BJ (cell line): ENCODE results near the gene RNF220. TPM values are rescaled to one million over a fixed set of nuclear protein-coding genes. Genes with fewer than 3 reads are reported as not detected.
"Not testable (repeated sequence)": the region's sequence is repeated elsewhere in the genome, so short reads cannot be mapped to it uniquely, and the experiment has no call there.

Experiments
- CTCF ChIA-PET: fragments of 350-600 bp; formaldehyde crosslinking; extraction: SDS; loops from one replicate; lab custom pipeline; 2021; ENCODE audit warnings: antibody characterized with exemption, inconsistent platforms; lab: Yijun Ruan, JAX
- POLR2A ChIA-PET: fragments of 300-600 bp; sonication (Branson Sonifier 250); formaldehyde crosslinking; extraction: SDS; loops from one replicate; lab custom pipeline; 2021; ENCODE audit warnings: antibody characterized with exemption; lab: Charles Lee
- DNase-seq: peaks from one replicate; pipeline ENCODE4 v3.0.0-alpha.2; 2011; ENCODE audit warnings: low read depth
- H3K27me3 ChIP-seq: 2 replicates; pipeline ENCODE4 v1.6.0; 2011; ENCODE audit warnings: low read length; ENCODE audit not compliant: control insufficient read depth, insufficient read depth
- H3K36me3 ChIP-seq: 2 replicates; pipeline ENCODE4 v1.5.1; 2011; ENCODE audit warnings: low read length; ENCODE audit not compliant: control insufficient read depth, insufficient read depth
- H3K4me3 ChIP-seq: 2 replicates; pipeline ENCODE4 v1.5.1; 2011; ENCODE audit warnings: low read depth, mild to moderate bottlenecking, control low read depth, low read length
- CTCF ChIP-seq: IDR thresholded peaks from 2 replicates; pipeline ENCODE4 v1.5.1; 2011; ENCODE audit warnings: low read depth, mild to moderate bottlenecking, control low read depth, inconsistent platforms, low read length, moderate library complexity; ENCODE audit not compliant: insufficient read depth
- polyA plus RNA-seq: library from polyadenylated mRNA; depleted of rRNA; stranded (reverse); fragments of >200 nt; gene quantifications from 2 replicates; pipeline ENCODE4 v1.2.3, GENCODE V29; 2011

The RNF220 gene
- polyA plus RNA-seq, 1 experiment: 65.4 TPM

GRCh38 chr1:44664730-44665370 lies 259.8 kb downstream of the RNF220 start:
- H3K4me3 ChIP-seq: no peak overlapping the region
- H3K27me3 ChIP-seq: no peaks in the 10 kb centered on the region
- DNase-seq: no peak
- ChIA-PET POLR2A (no interaction called here), CTCF (interaction anchor here (0.6 to 5.3 kb wide), 4 partner anchors 10 to 287 kb away, joined by 3 to 42 read pairs (median 4); no protein-coding TSS in a partner anchor)
- no peak for TF ChIP-seq CTCF
- no peaks in the 10 kb centered on the region; the same call in 1 of the 2 replicates for H3K36me3 ChIP-seq

GRCh38 chr1:44666719-44667118 lies 261.7 kb downstream of the RNF220 start:
- CTCF ChIA-PET, DNase-seq, H3K27me3 ChIP-seq, H3K36me3 ChIP-seq, POLR2A ChIA-PET, H3K4me3 ChIP-seq: not testable (repeated sequence)

GRCh38 chr1:44670751-44671640 lies 265.9 kb downstream of the RNF220 start:
- POLR2A ChIA-PET: no interaction called here
- Histone ChIP-seq H3K27me3 (no peaks in the 10 kb centered on the region), H3K36me3 (no peaks in the 10 kb centered on the region; the same call in 1 of the 2 replicates), H3K4me3 (no peak overlapping the region)
- DNase-seq: no peak
- no peak for TF ChIP-seq CTCF
- CTCF ChIA-PET: interaction anchor here (1.5 to 3.0 kb wide), 4 partner anchors 12 to 29 kb away, joined by 3 to 13 read pairs (median 5); no protein-coding TSS in a partner anchor

GRCh38 chr1:44672254-44672955 lies 267.4 kb downstream of the RNF220 start:
- no peak for DNase-seq
- POLR2A ChIA-PET: no interaction called here
- H3K4me3 ChIP-seq: no peak overlapping the region

More at GRCh38 chr1:44672254-44672955, 267.4 kb downstream of the RNF220 start:
- H3K27me3 ChIP-seq: no peaks in the 10 kb centered on the region
- TF ChIP-seq CTCF: no peak
- no peaks in the 10 kb centered on the region; the same call in 1 of the 2 replicates for H3K36me3 ChIP-seq
- CTCF ChIA-PET: interaction anchor here (1.5 to 3.0 kb wide), 6 partner anchors 10 to 63 kb away, joined by 3 to 17 read pairs (median 4); no protein-coding TSS in a partner anchor
